ENCODE measurements around the gene NOS1. TPM values are rescaled to one million over a fixed set of nuclear protein-coding genes. Genes with fewer than 3 reads are reported as not detected.

NOS1 gene
- total and polyA plus RNA-seq, 2 of the 8 experiments (the other 6 are each of a cell fraction or from before 2014, with no cell fraction given), result 1.5 to 2.0 TPM

DNA sequence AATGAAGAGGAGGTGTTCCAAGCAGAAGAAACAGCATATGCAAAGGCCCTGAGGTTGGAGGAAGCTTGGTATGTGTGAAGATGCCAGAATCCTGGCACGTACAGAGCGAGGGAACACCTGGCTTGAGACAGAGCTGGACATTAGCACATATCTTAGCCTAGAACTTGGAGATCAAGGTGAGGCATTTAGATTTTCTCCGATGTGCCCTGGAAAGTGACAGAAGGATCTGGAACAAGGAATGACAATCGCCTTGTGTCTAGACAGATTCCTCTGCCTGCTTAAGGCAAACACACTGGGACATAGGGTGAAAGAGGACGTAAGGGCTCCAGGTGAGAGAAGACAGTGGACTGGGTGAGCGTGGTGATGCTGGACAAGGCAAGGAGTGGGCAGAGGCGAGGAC is 32.2 kb upstream of the NOS1 start (continued):
- TF ChIP-seq RFX5 (IDR thresholded peaks at IDR 0.05; ENCODE audit: borderline replicate concordance, low read depth, low read length), result no peak

Measured in H1 (cell line).